ENCODE data around the gene S100A2.
"Not testable (repeated sequence)": the region's sequence is repeated elsewhere in the genome, so short reads cannot be mapped to it uniquely, and the experiment has no call there.

S100A2 gene

GRCh38 chr1:153588033-153588432 lies 22.4 kb upstream of the S100A2 start:
- DNase-seq, result not testable (repeated sequence)

GRCh38 chr1:153587314-153587713 lies 21.7 kb upstream of the S100A2 start:
- DNase-seq, result no peak

- no peak for DNase-seq
Measured at GRCh38 chr1:153586347-153586746, 20.7 kb upstream of the S100A2 start.

- no peak for DNase-seq
Measured at GRCh38 chr1:153585006-153585405, 19.4 kb upstream of the S100A2 start.

- DNase-seq, result no peak
Measured at GRCh38 chr1:153583976-153584375, 18.3 kb upstream of the S100A2 start.

GRCh38 chr1:153583514-153583913 lies 17.9 kb upstream of the S100A2 start:
- DNase-seq, result not testable (repeated sequence)

GRCh38 chr1:153582836-153583235 lies 17.2 kb upstream of the S100A2 start:
- DNase-seq, result not testable (repeated sequence)

- DNase-seq, result no peak
Measured at GRCh38 chr1:153578936-153579335, 13.3 kb upstream of the S100A2 start.

- DNase-seq, result no peak
Measured at GRCh38 chr1:153578490-153578889, 12.8 kb upstream of the S100A2 start.

GRCh38 chr1:153577624-153578051 lies 12.0 kb upstream of the S100A2 start:
- DNase-seq, result no peak

- no peak for DNase-seq
Measured at GRCh38 chr1:153577138-153577537, 11.5 kb upstream of the S100A2 start.

- DNase-seq, result not testable (repeated sequence)
Measured at GRCh38 chr1:153575497-153575896, 9.9 kb upstream of the S100A2 start.

GRCh38 chr1:153575081-153575491 lies 9.4 kb upstream of the S100A2 start:
- DNase-seq, result not testable (repeated sequence)

GRCh38 chr1:153573351-153573750 lies 7.7 kb upstream of the S100A2 start:
- no peak for DNase-seq

- DNase-seq, result peak; percentile 60
Measured at GRCh38 chr1:153572569-153573015, 6.9 kb upstream of the S100A2 start.

GRCh38 chr1:153571706-153572105 lies 6.1 kb upstream of the S100A2 start:
- no peak for DNase-seq

- DNase-seq, result no peak
Measured at GRCh38 chr1:153570874-153571273, 5.2 kb upstream of the S100A2 start.

- DNase-seq, result no peak
Measured at GRCh38 chr1:153569465-153569864, 3.8 kb upstream of the S100A2 start.

GRCh38 chr1:153568367-153569099 lies 2.9 kb upstream of the S100A2 start:
- peak; percentile 97 for DNase-seq

GRCh38 chr1:153567621-153568366 lies 2.1 kb upstream of the S100A2 start:
- peak; percentile 83 for DNase-seq

- DNase-seq, result peak; percentile 98
Measured at GRCh38 chr1:153566414-153567371, 1.0 kb upstream of the S100A2 start.

GRCh38 chr1:153563991-153564390 lies 1.7 kb downstream of the S100A2 start:
- no peak for DNase-seq

GRCh38 chr1:153563483-153563901 lies 2.2 kb downstream of the S100A2 start:
- DNase-seq, result no peak
